HL-60 (cell line): ENCODE data around the gene TRIO.

ENCODE experiments used
- DNase-seq, 2 experiments: peaks; one replicate each; pipeline ENCODE4 v3.0.0-alpha.2; 2010 to 2020; ENCODE audit warnings: low read depth in 1 of 2, low spot score in 1 of 2
- H3K27ac ChIP-seq: fragments of 250-450 bp; sonication (Bioruptor Pico); replicated peaks from 2 replicates; pipeline ENCODE4 v1.5.1; 2020; ENCODE audit warnings: mild to moderate bottlenecking, moderate library complexity
- H3K27me3 ChIP-seq: fragments of 250-450 bp; sonication (Bioruptor Pico); 2 replicates; pipeline ENCODE4 v1.5.1; 2021; ENCODE audit warnings: mild to moderate bottlenecking, moderate library complexity; ENCODE audit not compliant: insufficient read depth, poor library complexity, severe bottlenecking
- H3K4me3 ChIP-seq: replicated peaks from 2 replicates; pipeline ENCODE4 v1.5.1; 2011; ENCODE audit warnings: mild to moderate bottlenecking, control low read depth, low read length; ENCODE audit not compliant: insufficient read depth
- CTCF ChIP-seq: IDR thresholded peaks from one replicate; pipeline ENCODE4 v1.5.1; 2011; ENCODE audit warnings: low read length, control low read depth, inconsistent platforms; ENCODE audit not compliant: insufficient read depth
- GABPA ChIP-seq: IDR thresholded peaks from 2 replicates; pipeline ENCODE4 v1.6.1; 2012; ENCODE audit warnings: low read depth
- POLR2AphosphoS5 ChIP-seq: IDR thresholded peaks from 2 replicates; pipeline ENCODE4 v1.6.1; 2012; ENCODE audit warnings: low read depth
- REST ChIP-seq: IDR thresholded peaks from 2 replicates; pipeline ENCODE4 v1.6.1; 2012; ENCODE audit warnings: low read depth; ENCODE audit not compliant: insufficient replicate concordance
- SPI1 ChIP-seq: IDR thresholded peaks from 2 replicates; pipeline ENCODE4 v1.6.1; 2012; ENCODE audit warnings: low read depth, mild to moderate bottlenecking, borderline replicate concordance

Gene TRIO

GRCh38 chr5:14471507-14471906 lies 328.4 kb downstream of the TRIO start:
- TF ChIP-seq CTCF (no peak), POLR2AphosphoS5 (no peak), SPI1 (no peak), REST (no peak), GABPA (no peak)
- no peak for DNase-seq
- Histone ChIP-seq H3K27me3 (no peaks in the 10 kb centered on the region), H3K27ac (no peak overlapping the region), H3K4me3 (no peak overlapping the region)

- DNase-seq: no peak
- no peak overlapping the region for H3K4me3 ChIP-seq
- H3K27ac ChIP-seq: no peak overlapping the region
- TF ChIP-seq GABPA: no peak
- no peak for TF ChIP-seq POLR2AphosphoS5
- no peak for TF ChIP-seq SPI1
- no peak for TF ChIP-seq CTCF
- no peaks in the 10 kb centered on the region for H3K27me3 ChIP-seq
Measured at GRCh38 chr5:14472986-14473567, 329.9 kb downstream of the TRIO start.

GRCh38 chr5:14475045-14475444 lies 331.9 kb downstream of the TRIO start:
- no peak for DNase-seq
- H3K27me3 ChIP-seq: no peaks in the 10 kb centered on the region
- no peak overlapping the region for H3K4me3 ChIP-seq
- H3K27ac ChIP-seq: no peak overlapping the region
- no peak for TF ChIP-seq SPI1
- no peak for TF ChIP-seq POLR2AphosphoS5

- Histone ChIP-seq H3K27ac (no peak overlapping the region), H3K27me3 (no peaks in the 10 kb centered on the region), H3K4me3 (no peak overlapping the region)
- TF ChIP-seq GABPA (no peak), SPI1 (no peak), REST (no peak), POLR2AphosphoS5 (no peak)
- no peak for DNase-seq
Measured at GRCh38 chr5:14476786-14477435, 333.8 kb downstream of the TRIO start.

- DNase-seq: no peak
- no peaks in the 10 kb centered on the region for H3K27me3 ChIP-seq
- H3K4me3 ChIP-seq: no peak overlapping the region
- H3K27ac ChIP-seq: no peak overlapping the region
- TF ChIP-seq POLR2AphosphoS5 (no peak), SPI1 (no peak), CTCF (no peak), REST (no peak), GABPA (no peak)
Measured at GRCh38 chr5:14479143-14479696, 336.1 kb downstream of the TRIO start.
